GM12878 (cell line): ENCODE results near the gene TMEM63B. TPM values are rescaled to one million over a fixed set of nuclear protein-coding genes. Genes with fewer than 3 reads are reported as not detected.

ENCODE experiments used
- ATAC-seq: fragments of 200-7000 bp; cut with Tn5 transposase; 3 replicates; pipeline ENCODE4 v1.9.1; 2020; ENCODE audit warnings: mild to moderate bottlenecking, moderate library complexity
- BruUV-seq: library from RNA; stranded (reverse); fragments of 400-500 nt; replicated peaks from 2 replicates; lab custom pipeline; 2021; lab: Mats Ljungman, UMichigan
- CTCF ChIA-PET: fragments of 300-600 bp; sonication (Branson Sonifier 250); formaldehyde crosslinking; extraction: SDS; loops from one replicate; lab custom pipeline; 2021; ENCODE audit warnings: inconsistent platforms; lab: Yijun Ruan, JAX
- POLR2A ChIA-PET: fragments of 350-600 bp; formaldehyde crosslinking; extraction: SDS; loops from one replicate; lab custom pipeline; 2021; ENCODE audit warnings: inconsistent platforms; lab: Charles Lee
- RAD21 ChIA-PET: fragments of 300-600 bp; sonication (Branson Sonifier 250); formaldehyde crosslinking; loops from one replicate; lab custom pipeline; 2023; ENCODE audit warnings: antibody characterized with exemption; ENCODE audit not compliant: unreplicated experiment; lab: Charles Lee
- SMC1A ChIA-PET: fragments of 300-600 bp; sonication (Branson Sonifier 250); formaldehyde crosslinking; loops from one replicate; lab custom pipeline; 2023; ENCODE audit not compliant: unreplicated experiment, uncharacterized antibody; lab: Charles Lee
- DNase-seq: peaks from one replicate; pipeline ENCODE4 v3.0.0-alpha.2; 2011; ENCODE audit warnings: low read depth, low spot score
- FAIRE-seq: peaks from 3 replicates; lab custom pipeline; 2011; peaks lifted over from hg19 to GRCh38; lab: Jason Lieb, UNC
- H2AFZ ChIP-seq: 2 replicates; pipeline ENCODE4 v1.6.0; 2011; ENCODE audit warnings: low read depth, low read length, control low read depth; ENCODE audit not compliant: control insufficient read depth
- H3K27ac ChIP-seq: 2 replicates; pipeline ENCODE4 v1.5.1; 2011; ENCODE audit warnings: control low read depth; ENCODE audit not compliant: control insufficient read depth, insufficient read depth
- H3K27me3 ChIP-seq, 2 experiments: replicated peaks in 1 of 2; 2 replicates each; pipeline versions ENCODE4 v1.6.0 to v1.6.1; 2011; ENCODE audit warnings: low read length in 1 of 2; ENCODE audit not compliant: control insufficient read depth in 2 of 2, insufficient read depth in 2 of 2
- H3K36me3 ChIP-seq, 2 experiments: 2 replicates each; pipeline ENCODE4 v1.5.1; 2011; ENCODE audit warnings: low read length in 1 of 2; ENCODE audit not compliant: control insufficient read depth in 2 of 2, insufficient read depth in 2 of 2
- H3K4me1 ChIP-seq: 2 replicates; pipeline ENCODE4 v1.6.1; 2011; ENCODE audit warnings: mild to moderate bottlenecking, low read length, moderate library complexity, mixed read lengths; ENCODE audit not compliant: control insufficient read depth, insufficient read depth
- H3K4me2 ChIP-seq: 2 replicates; pipeline ENCODE4 v1.6.0; 2011; ENCODE audit warnings: control low read depth; ENCODE audit not compliant: control insufficient read depth, insufficient read depth
- H3K4me3 ChIP-seq: fragments of 200-600 bp; sonication (generic); 2 replicates; pipeline ENCODE4 v1.5.1; 2016
- H3K79me2 ChIP-seq: 2 replicates; pipeline ENCODE4 v1.6.0; 2011; ENCODE audit warnings: low read length; ENCODE audit not compliant: control insufficient read depth, insufficient read depth
- H3K9ac ChIP-seq: 2 replicates; pipeline ENCODE4 v1.8.0; 2011; ENCODE audit warnings: low read length, control low read depth, mixed read lengths; ENCODE audit not compliant: control insufficient read depth, insufficient read depth
- H3K9me3 ChIP-seq: replicated peaks from 3 replicates; pipeline ENCODE4 v1.5.1; 2011; ENCODE audit warnings: mild to moderate bottlenecking, low read length; ENCODE audit not compliant: control insufficient read depth, insufficient read depth
- H4K20me1 ChIP-seq: 2 replicates; pipeline ENCODE4 v1.6.0; 2011; ENCODE audit not compliant: control insufficient read depth, insufficient read depth
- DPF2 ChIP-seq: fragments of 450-650 bp; IDR thresholded peaks from 2 replicates; pipeline ENCODE4 v1.6.1; 2017; ENCODE audit warnings: mild to moderate bottlenecking
- EP300 ChIP-seq, 2 experiments: fragments of 150-350 bp in 1 of 2; IDR thresholded peaks; 2 replicates each; pipeline ENCODE4 v1.6.1; 2011 to 2012; ENCODE audit warnings: low read depth in 2 of 2, low read length in 2 of 2, borderline replicate concordance in 1 of 2, improper control_type of control experiment in 1 of 2, inconsistent platforms in 1 of 2; ENCODE audit not compliant: control insufficient read depth in 1 of 2
- FOS ChIP-seq: IDR thresholded peaks from 3 replicates; pipeline ENCODE4 v1.6.1; 2011; ENCODE audit warnings: borderline replicate concordance; ENCODE audit not compliant: insufficient read length; ENCODE audit errors: extremely low read depth
- GATAD2B ChIP-seq: fragments of 450-650 bp; conservative IDR thresholded peaks from 2 replicates; pipeline ENCODE4 v1.6.1; 2017; ENCODE audit warnings: low read depth, mild to moderate bottlenecking, moderate library complexity
- IKZF1 ChIP-seq: fragments of 450-650 bp; conservative IDR thresholded peaks from 2 replicates; pipeline ENCODE4 v1.6.1; 2017; ENCODE audit warnings: antibody characterized with exemption, mild to moderate bottlenecking
- IKZF2 ChIP-seq, 2 experiments: fragments of 450-650 bp; IDR thresholded peaks; 2 replicates each; pipeline ENCODE4 v1.6.1; 2017; ENCODE audit warnings: mild to moderate bottlenecking in 2 of 2, moderate library complexity in 2 of 2
- MEF2A ChIP-seq: IDR thresholded peaks from 2 replicates; pipeline ENCODE4 v1.6.1; 2011; ENCODE audit warnings: low read depth, mild to moderate bottlenecking, low read length, moderate library complexity; ENCODE audit not compliant: insufficient read depth
- MTA2 ChIP-seq: fragments of 450-650 bp; IDR thresholded peaks from 2 replicates; pipeline ENCODE4 v1.6.1; 2016; ENCODE audit warnings: low read depth, mild to moderate bottlenecking, moderate library complexity
- MYB ChIP-seq: fragments of 150-350 bp; IDR thresholded peaks from 2 replicates; pipeline ENCODE4 v1.6.1; 2014; ENCODE audit warnings: mild to moderate bottlenecking, low read depth, low read length, borderline replicate concordance
- MYC ChIP-seq: IDR thresholded peaks from 2 replicates; pipeline ENCODE4 v1.6.1; 2011; ENCODE audit warnings: mild to moderate bottlenecking, low read length, moderate library complexity, inconsistent platforms; ENCODE audit not compliant: insufficient read depth, insufficient replicate concordance, insufficient read length, severe bottlenecking
- NR2C1 ChIP-seq: fragments of 450-650 bp; IDR thresholded peaks from 2 replicates; pipeline ENCODE4 v1.6.1; 2017; ENCODE audit warnings: antibody characterized with exemption, mild to moderate bottlenecking, moderate library complexity
- NR2F1 ChIP-seq: fragments of 450-650 bp; conservative IDR thresholded peaks from 2 replicates; pipeline ENCODE4 v1.6.1; 2017; ENCODE audit warnings: mild to moderate bottlenecking
- RELA ChIP-seq: fragments of 450-650 bp; IDR thresholded peaks from 2 replicates; pipeline ENCODE4 v1.8.0; 2014; ENCODE audit warnings: borderline replicate concordance; ENCODE audit not compliant: partially characterized antibody
- SMAD5 ChIP-seq: IDR thresholded peaks from 2 replicates; pipeline ENCODE4 v1.6.1; 2016; ENCODE audit warnings: antibody characterized with exemption, low read depth
- SUZ12 ChIP-seq: fragments of 200-600 bp; sonication (generic); IDR thresholded peaks from one replicate; pipeline ENCODE4 v1.6.1; 2018; ENCODE audit warnings: antibody characterized with exemption, mild to moderate bottlenecking; ENCODE audit not compliant: unreplicated experiment
- TARDBP ChIP-seq: IDR thresholded peaks from 2 replicates; pipeline ENCODE4 v1.6.1; 2016; ENCODE audit warnings: borderline replicate concordance
- YY1 ChIP-seq: IDR thresholded peaks from 2 replicates; pipeline ENCODE4 v1.6.1; 2011; ENCODE audit warnings: low read depth, mild to moderate bottlenecking, low read length
- ZNF207 ChIP-seq: fragments of 450-650 bp; IDR thresholded peaks from 2 replicates; pipeline ENCODE4 v1.6.1; 2014; ENCODE audit warnings: antibody characterized with exemption, mild to moderate bottlenecking, borderline replicate concordance
- WGBS: methylation state at CpG from one replicate; pipeline ENCODE4 v1.1.6; 2016; ENCODE audit warnings: low lambda C conversion rate; ENCODE audit not compliant: insufficient replicate concordance, insufficient coverage; ENCODE audit errors: missing lambda C conversion rate; 5-methylcytosine and 5-hydroxymethylcytosine counted together
- in situ Hi-C: fragments of 300-500 bp; cut with MboI; formaldehyde crosslinking; loops from 9 replicates; pipeline ENCODE4 v1.14.3; 2018; ENCODE audit warnings: mixed read lengths
- intact Hi-C: fragments of 100-400 bp; cut with micrococcal nuclease; formaldehyde crosslinking; loops from one replicate; pipeline ENCODE4 v1.14.2; 2022; ENCODE audit not compliant: unreplicated experiment
- polyA plus RNA-seq, 11 experiments: library from polyadenylated mRNA; depleted of rRNA in 4 of 11; unstranded in 6 of 11; stranded (reverse) in 5 of 11; fragments of >200 nt; fragmentation: Nextera tagmentation in 4 of 11; fragmentation: Illumina TruSeq in 1 of 11; extraction: Ambion mirVana in 4 of 11; extraction: Trizol in 1 of 11; gene quantifications; 1 replicate in 1 of 11; 2 replicates in 10 of 11; pipeline versions ENCODE4 v1.2.1 to v1.2.3, GENCODE V29; 2011 to 2016; ENCODE audit warnings: inconsistent platforms in 2 of 11, missing spikeins in 2 of 11, low read depth in 1 of 11
- total RNA-seq, 4 experiments: library from RNA; depleted of rRNA in 3 of 4; stranded (reverse); fragments of >200 nt in 3 of 4; fragmentation: Illumina TruSeq in 1 of 4; extraction: Trizol in 1 of 4; gene quantifications; 2 replicates each; pipeline versions ENCODE4 v1.2.1 to v1.2.3, GENCODE V29; 2013 to 2021
- TF ChIP-seq, protein P1 (sequence below): fragments of 450-650 bp; IDR thresholded peaks from 2 replicates; pipeline ENCODE4 v1.6.1; 2017; ENCODE audit warnings: mild to moderate bottlenecking, moderate library complexity

TMEM63B gene
- total and polyA plus RNA-seq, 10 of the 15 experiments (the other 5 are each of a cell fraction or from before 2014, with no cell fraction given) = 0.09 to 15.0 (median 7.1) TPM; not detected in 1

- in situ Hi-C loops = no loop called here
- POLR2A ChIA-PET = interaction anchor here (0.5 to 11.0 kb wide), 12 partner anchors 27 to 474 kb away, joined by 3 to 97 read pairs (median 3); partner anchors contain the start of genes GTPBP2, MRPS18A and VEGFA
- peak overlapping the region; percentile 29 for H3K9ac ChIP-seq
- TF ChIP-seq SMAD5 (no peak), TARDBP (no peak), MTA2 (0 out of 2 replicates have a peak, but pooled peaks have one; percentile 40), DPF2 (peak; percentile 49; the same call in 1 of the 2 replicates), IKZF1 (peak; percentile 71), MEF2A (peak; percentile 48; the same call in 1 of the 2 replicates), MYB (no peak), GATAD2B (peak; percentile 34; the same call in 1 of the 2 replicates), RELA (peak; percentile 56), IKZF2 (IDR thresholded peaks at IDR 0.05) (peak; percentile 40 to 67; a peak in 3 of 4 replicates), SUZ12 (no peak), FOS (no peak), NR2F1 (peak; percentile 77), EP300 (IDR thresholded peaks at IDR 0.05; ENCODE audit: borderline replicate concordance in 1 of 2, control insufficient read depth in 1 of 2, low read depth in 2 of 2, low read length in 2 of 2) (peak in 1 of 2 experiments; percentile 11; a peak in 1 of 4 replicates), NR2C1 (0 out of 2 replicates have a peak, but pooled peaks have one; percentile 7), MYC (no peak), YY1 (peak; percentile 73), ZNF207 (no peak)
- TF ChIP-seq, protein P1, sequence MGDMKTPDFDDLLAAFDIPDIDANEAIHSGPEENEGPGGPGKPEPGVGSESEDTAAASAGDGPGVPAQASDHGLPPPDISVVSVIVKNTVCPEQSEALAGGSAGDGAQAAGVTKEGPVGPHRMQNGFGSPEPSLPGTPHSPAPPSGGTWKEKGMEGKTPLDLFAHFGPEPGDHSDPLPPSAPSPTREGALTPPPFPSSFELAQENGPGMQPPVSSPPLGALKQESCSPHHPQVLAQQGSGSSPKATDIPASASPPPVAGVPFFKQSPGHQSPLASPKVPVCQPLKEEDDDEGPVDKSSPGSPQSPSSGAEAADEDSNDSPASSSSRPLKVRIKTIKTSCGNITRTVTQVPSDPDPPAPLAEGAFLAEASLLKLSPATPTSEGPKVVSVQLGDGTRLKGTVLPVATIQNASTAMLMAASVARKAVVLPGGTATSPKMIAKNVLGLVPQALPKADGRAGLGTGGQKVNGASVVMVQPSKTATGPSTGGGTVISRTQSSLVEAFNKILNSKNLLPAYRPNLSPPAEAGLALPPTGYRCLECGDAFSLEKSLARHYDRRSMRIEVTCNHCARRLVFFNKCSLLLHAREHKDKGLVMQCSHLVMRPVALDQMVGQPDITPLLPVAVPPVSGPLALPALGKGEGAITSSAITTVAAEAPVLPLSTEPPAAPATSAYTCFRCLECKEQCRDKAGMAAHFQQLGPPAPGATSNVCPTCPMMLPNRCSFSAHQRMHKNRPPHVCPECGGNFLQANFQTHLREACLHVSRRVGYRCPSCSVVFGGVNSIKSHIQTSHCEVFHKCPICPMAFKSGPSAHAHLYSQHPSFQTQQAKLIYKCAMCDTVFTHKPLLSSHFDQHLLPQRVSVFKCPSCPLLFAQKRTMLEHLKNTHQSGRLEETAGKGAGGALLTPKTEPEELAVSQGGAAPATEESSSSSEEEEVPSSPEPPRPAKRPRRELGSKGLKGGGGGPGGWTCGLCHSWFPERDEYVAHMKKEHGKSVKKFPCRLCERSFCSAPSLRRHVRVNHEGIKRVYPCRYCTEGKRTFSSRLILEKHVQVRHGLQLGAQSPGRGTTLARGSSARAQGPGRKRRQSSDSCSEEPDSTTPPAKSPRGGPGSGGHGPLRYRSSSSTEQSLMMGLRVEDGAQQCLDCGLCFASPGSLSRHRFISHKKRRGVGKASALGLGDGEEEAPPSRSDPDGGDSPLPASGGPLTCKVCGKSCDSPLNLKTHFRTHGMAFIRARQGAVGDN = peak; percentile 60
Observed at GRCh38 chr6:44080561-44081521, 46.5 kb upstream of the TMEM63B start.

More at GRCh38 chr6:44080561-44081521, 46.5 kb upstream of the TMEM63B start:
- Histone ChIP-seq H3K36me3 (no peaks in the 10 kb centered on the region), H3K79me2 (no peaks in the 10 kb centered on the region), H3K4me3 (0 out of 2 replicates have a peak overlapping the region, but pooled peaks have one; percentile 6), H3K4me1 (peaks cover 36% of the 10 kb centered on the region), H3K27me3 (no peaks in the 10 kb centered on the region), H3K9me3 (no peaks in the 10 kb centered on the region), H2AFZ (peak overlapping the region; percentile 64), H3K4me2 (0 out of 2 replicates have a peak overlapping the region, but pooled peaks have one; percentile 38), H3K27ac (peak overlapping the region; percentile 42), H4K20me1 (no peaks in the 10 kb centered on the region)
- SMC1A ChIA-PET = interaction anchor here (0.9 to 5.8 kb wide), 14 partner anchors 9 to 414 kb away, joined by 3 to 87 read pairs (median 8); partner anchors contain the start of genes MRPS18A and VEGFA
- ATAC-seq (peak; percentile 70), DNase-seq (no peak), FAIRE-seq (no peak)
- intact Hi-C loops = no loop called here
- CTCF ChIA-PET = interaction anchor here (0.6 to 12.9 kb wide), 15 partner anchors 10 to 471 kb away, joined by 3 to 264 read pairs (median 15); partner anchors contain the start of gene VEGFA
- 61% methylated on average over 11 of the region's 11 CpGs for WGBS
- RAD21 ChIA-PET = interaction anchor here (0.8 to 11.0 kb wide), 10 partner anchors 16 to 413 kb away, joined by 3 to 179 read pairs (median 24); partner anchors contain the start of gene VEGFA
- BruUV-seq = no TSS peak
